HepG2 (cell line): Measurements from ENCODE around the gene FOXA1. TPM values are rescaled to one million over a fixed set of nuclear protein-coding genes. Genes with fewer than 3 reads are reported as not detected.
A peak's percentile ranks its signal among the peaks of the same experiment; 100 is the strongest.

ENCODE experiments used
- CBX1 ChIP-seq: IDR thresholded peaks from one replicate; pipeline ENCODE4 v1.6.1; 2016; ENCODE audit warnings: antibody characterized with exemption, low read depth
- EED ChIP-seq: sonication (generic); formaldehyde crosslinking; IDR thresholded peaks from 2 replicates; pipeline ENCODE4 v1.5.0; 2020; ENCODE audit warnings: mild to moderate bottlenecking, missing genetic modification reagents
- GZF1 ChIP-seq: sonication (generic); formaldehyde crosslinking; IDR thresholded peaks from 2 replicates; pipeline ENCODE4 v1.5.1; 2020; ENCODE audit warnings: mild to moderate bottlenecking, missing genetic modification reagents
- MAFK ChIP-seq, 2 experiments: IDR thresholded peaks in 1 of 2; conservative IDR thresholded peaks in 1 of 2; 2 replicates each; pipeline ENCODE4 v1.6.1; 2011; ENCODE audit warnings: improper control_type of control experiment in 2 of 2, low read length in 2 of 2
- MTF1 ChIP-seq: sonication (generic); formaldehyde crosslinking; IDR thresholded peaks from 2 replicates; pipeline ENCODE4 v1.5.0; 2020; ENCODE audit warnings: missing genetic modification reagents
- PTBP1 ChIP-seq: fragments of 200-400 bp; formaldehyde crosslinking; IDR thresholded peaks from 2 replicates; pipeline ENCODE4 v1.6.1; 2018; ENCODE audit warnings: low read length, low read depth; ENCODE audit not compliant: poor library complexity, severe bottlenecking
- RELA ChIP-seq: sonication (generic); formaldehyde crosslinking; IDR thresholded peaks from 2 replicates; pipeline ENCODE4 v1.4.0; 2020; ENCODE audit warnings: missing genetic modification reagents
- SNRNP70 ChIP-seq: fragments of 200-400 bp; formaldehyde crosslinking; IDR thresholded peaks from 2 replicates; pipeline ENCODE4 v1.6.1; 2017; ENCODE audit warnings: mild to moderate bottlenecking, low read depth, low read length, moderate library complexity
- SP5 ChIP-seq: IDR thresholded peaks from 2 replicates; pipeline ENCODE4 v1.6.1; 2016; ENCODE audit warnings: low read depth, borderline replicate concordance
- TBP ChIP-seq: sonication (generic); formaldehyde crosslinking; IDR thresholded peaks from 2 replicates; pipeline ENCODE4 v1.5.0; 2020; ENCODE audit warnings: missing genetic modification reagents
- TBX3 ChIP-seq: fragments of 450-650 bp; IDR thresholded peaks from 2 replicates; pipeline ENCODE4 v1.6.1; 2017; ENCODE audit warnings: antibody characterized with exemption, mild to moderate bottlenecking, inconsistent platforms, borderline replicate concordance
- ZNF225 ChIP-seq: sonication (generic); formaldehyde crosslinking; IDR thresholded peaks from 2 replicates; pipeline ENCODE4 v1.4.0; 2020; ENCODE audit warnings: mild to moderate bottlenecking, missing genetic modification reagents
- ZNF232 ChIP-seq: sonication (generic); formaldehyde crosslinking; IDR thresholded peaks from 2 replicates; pipeline ENCODE4 v1.4.0; 2020; ENCODE audit warnings: missing genetic modification reagents, borderline replicate concordance
- ZNF567 ChIP-seq: sonication (generic); formaldehyde crosslinking; IDR thresholded peaks from 2 replicates; pipeline ENCODE4 v1.8.1; 2023; ENCODE audit warnings: mild to moderate bottlenecking, missing genetic modification reagents, borderline replicate concordance
- ZNF674 ChIP-seq: sonication (generic); formaldehyde crosslinking; IDR thresholded peaks from 2 replicates; pipeline ENCODE4 v1.5.0; 2020; ENCODE audit warnings: low read depth, mild to moderate bottlenecking, missing genetic modification reagents
- ZNF782 ChIP-seq: sonication (generic); formaldehyde crosslinking; IDR thresholded peaks from 2 replicates; pipeline ENCODE4 v1.4.0; 2020; ENCODE audit warnings: missing genetic modification reagents, mild to moderate bottlenecking, borderline replicate concordance
- polyA plus RNA-seq, 8 experiments: library from polyadenylated mRNA; depleted of rRNA in 3 of 8; stranded (reverse) in 7 of 8; unstranded in 1 of 8; fragments of >200 nt; fragmentation: Illumina TruSeq in 4 of 8; extraction: Trizol in 4 of 8; gene quantifications; 2 replicates each; pipeline versions ENCODE4 v1.2.1 to v1.2.3, GENCODE V29; 2011 to 2016; ENCODE audit warnings: low read depth in 4 of 8, missing spikeins in 1 of 8, mixed read lengths in 1 of 8; ENCODE audit not compliant: insufficient read depth in 1 of 8
- total RNA-seq, 5 experiments: library from RNA; depleted of rRNA; stranded (reverse); fragments of >200 nt; fragmentation: Illumina TruSeq; extraction: Trizol; gene quantifications; 2 replicates each; pipeline ENCODE4 v1.2.3, GENCODE V29; 2016; ENCODE audit warnings: low read depth in 1 of 5
- TF ChIP-seq, protein P1 (sequence below): sonication (generic); formaldehyde crosslinking; IDR thresholded peaks from 2 replicates; pipeline ENCODE4 v1.5.1; 2020; ENCODE audit warnings: missing genetic modification reagents, mild to moderate bottlenecking, borderline replicate concordance
- TF ChIP-seq, protein P2 (sequence below): IDR thresholded peaks from 2 replicates; pipeline ENCODE4 v1.6.1; 2012; ENCODE audit warnings: low read length, improper control_type of control experiment
- TF ChIP-seq, protein P3 (sequence below): sonication (generic); formaldehyde crosslinking; IDR thresholded peaks from 2 replicates; pipeline ENCODE4 v1.4.0; 2020; ENCODE audit warnings: missing genetic modification reagents
- TF ChIP-seq, protein P4 (sequence below): sonication (generic); formaldehyde crosslinking; IDR thresholded peaks from 2 replicates; pipeline ENCODE4 v1.5.0; 2020; ENCODE audit warnings: missing genetic modification reagents

Gene FOXA1
- total and polyA plus RNA-seq, 2 of the 13 experiments (the other 11 are each of a cell fraction or from before 2014, with no cell fraction given), result 43.4 to 58.6 TPM

DNA sequence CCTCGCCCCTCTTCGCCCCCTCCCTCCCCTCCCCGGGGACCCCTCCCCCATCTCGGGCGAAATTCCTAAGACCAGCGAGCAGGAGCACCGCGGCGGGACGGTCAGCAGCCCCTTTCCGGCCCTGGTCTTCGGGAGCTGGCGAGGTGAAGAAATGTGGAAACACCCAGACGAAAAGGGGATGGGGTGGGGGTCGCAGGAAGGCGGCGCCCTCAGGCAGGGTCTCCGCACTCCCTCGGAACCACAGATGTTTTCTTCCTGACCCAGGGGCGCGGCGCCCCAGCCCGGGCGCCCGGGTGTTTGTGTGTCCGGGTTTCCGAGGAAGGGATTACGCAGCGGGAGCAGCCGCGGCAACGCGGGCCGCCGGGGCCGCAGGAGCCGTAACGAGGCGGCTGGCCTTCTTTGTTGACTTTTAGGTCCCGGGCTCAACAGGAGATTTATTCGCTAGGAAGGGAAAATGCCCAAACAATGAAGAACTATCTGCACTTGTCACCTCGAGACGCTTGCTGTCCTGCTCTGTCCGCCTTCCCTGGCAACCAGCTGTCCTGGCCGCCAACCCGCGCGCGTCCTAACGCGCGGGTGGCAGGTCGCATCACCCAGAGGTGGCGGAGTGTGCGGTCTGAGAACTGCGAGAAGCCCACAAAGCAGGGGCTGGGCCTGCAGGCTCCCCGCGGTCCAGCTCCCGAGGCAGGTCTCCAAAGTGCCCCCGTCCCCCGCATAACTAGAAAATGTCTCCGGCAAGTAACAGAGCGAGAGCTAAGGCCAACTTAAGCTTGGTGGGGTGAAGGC lies 7.0 kb downstream of the FOXA1 start (continued):
- TF ChIP-seq ZNF225 (peak; percentile 77; the same call in 1 of the 2 replicates), CBX1 (no peak), SNRNP70 (no peak), ZNF782 (CRISPR knock-in tag) (no peak), ZNF232 (CRISPR knock-in tag) (peak; percentile 87; the same call in 1 of the 2 replicates), RELA (peak; percentile 46; the same call in 1 of the 2 replicates), GZF1 (CRISPR knock-in tag) (peak; percentile 85; the same call in 1 of the 2 replicates), MAFK (conservative IDR thresholded peaks at IDR 0.05 in 1 of 2, IDR thresholded peaks at IDR 0.05 in 1 of 2; ENCODE audit: low read length in 2 of 2) (no peak), PTBP1 (peak; percentile 70), TBP (no peak), SP5 (no peak), ZNF567 (0 out of 2 replicates have a peak, but pooled peaks have one; percentile 23), TBX3 (0 out of 2 replicates have a peak, but pooled peaks have one; percentile 32), MTF1 (CRISPR knock-in tag) (peak; percentile 23), ZNF674 (CRISPR knock-in tag) (0 out of 2 replicates have a peak, but pooled peaks have one; percentile 79), EED (CRISPR knock-in tag) (peak; percentile 74; the same call in 1 of the 2 replicates)
- TF ChIP-seq, protein P1, sequence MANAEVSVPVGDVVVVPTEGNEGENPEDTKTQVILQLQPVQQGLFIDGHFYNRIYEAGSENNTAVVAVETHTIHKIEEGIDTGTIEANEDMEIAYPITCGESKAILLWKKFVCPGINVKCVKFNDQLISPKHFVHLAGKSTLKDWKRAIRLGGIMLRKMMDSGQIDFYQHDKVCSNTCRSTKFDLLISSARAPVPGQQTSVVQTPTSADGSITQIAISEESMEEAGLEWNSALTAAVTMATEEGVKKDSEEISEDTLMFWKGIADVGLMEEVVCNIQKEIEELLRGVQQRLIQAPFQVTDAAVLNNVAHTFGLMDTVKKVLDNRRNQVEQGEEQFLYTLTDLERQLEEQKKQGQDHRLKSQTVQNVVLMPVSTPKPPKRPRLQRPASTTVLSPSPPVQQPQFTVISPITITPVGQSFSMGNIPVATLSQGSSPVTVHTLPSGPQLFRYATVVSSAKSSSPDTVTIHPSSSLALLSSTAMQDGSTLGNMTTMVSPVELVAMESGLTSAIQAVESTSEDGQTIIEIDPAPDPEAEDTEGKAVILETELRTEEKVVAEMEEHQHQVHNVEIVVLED (CRISPR knock-in tag), result peak; percentile 53
- TF ChIP-seq, protein P2, sequence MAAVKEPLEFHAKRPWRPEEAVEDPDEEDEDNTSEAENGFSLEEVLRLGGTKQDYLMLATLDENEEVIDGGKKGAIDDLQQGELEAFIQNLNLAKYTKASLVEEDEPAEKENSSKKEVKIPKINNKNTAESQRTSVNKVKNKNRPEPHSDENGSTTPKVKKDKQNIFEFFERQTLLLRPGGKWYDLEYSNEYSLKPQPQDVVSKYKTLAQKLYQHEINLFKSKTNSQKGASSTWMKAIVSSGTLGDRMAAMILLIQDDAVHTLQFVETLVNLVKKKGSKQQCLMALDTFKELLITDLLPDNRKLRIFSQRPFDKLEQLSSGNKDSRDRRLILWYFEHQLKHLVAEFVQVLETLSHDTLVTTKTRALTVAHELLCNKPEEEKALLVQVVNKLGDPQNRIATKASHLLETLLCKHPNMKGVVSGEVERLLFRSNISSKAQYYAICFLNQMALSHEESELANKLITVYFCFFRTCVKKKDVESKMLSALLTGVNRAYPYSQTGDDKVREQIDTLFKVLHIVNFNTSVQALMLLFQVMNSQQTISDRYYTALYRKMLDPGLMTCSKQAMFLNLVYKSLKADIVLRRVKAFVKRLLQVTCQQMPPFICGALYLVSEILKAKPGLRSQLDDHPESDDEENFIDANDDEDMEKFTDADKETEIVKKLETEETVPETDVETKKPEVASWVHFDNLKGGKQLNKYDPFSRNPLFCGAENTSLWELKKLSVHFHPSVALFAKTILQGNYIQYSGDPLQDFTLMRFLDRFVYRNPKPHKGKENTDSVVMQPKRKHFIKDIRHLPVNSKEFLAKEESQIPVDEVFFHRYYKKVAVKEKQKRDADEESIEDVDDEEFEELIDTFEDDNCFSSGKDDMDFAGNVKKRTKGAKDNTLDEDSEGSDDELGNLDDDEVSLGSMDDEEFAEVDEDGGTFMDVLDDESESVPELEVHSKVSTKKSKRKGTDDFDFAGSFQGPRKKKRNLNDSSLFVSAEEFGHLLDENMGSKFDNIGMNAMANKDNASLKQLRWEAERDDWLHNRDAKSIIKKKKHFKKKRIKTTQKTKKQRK, result no peak
- TF ChIP-seq, protein P3, sequence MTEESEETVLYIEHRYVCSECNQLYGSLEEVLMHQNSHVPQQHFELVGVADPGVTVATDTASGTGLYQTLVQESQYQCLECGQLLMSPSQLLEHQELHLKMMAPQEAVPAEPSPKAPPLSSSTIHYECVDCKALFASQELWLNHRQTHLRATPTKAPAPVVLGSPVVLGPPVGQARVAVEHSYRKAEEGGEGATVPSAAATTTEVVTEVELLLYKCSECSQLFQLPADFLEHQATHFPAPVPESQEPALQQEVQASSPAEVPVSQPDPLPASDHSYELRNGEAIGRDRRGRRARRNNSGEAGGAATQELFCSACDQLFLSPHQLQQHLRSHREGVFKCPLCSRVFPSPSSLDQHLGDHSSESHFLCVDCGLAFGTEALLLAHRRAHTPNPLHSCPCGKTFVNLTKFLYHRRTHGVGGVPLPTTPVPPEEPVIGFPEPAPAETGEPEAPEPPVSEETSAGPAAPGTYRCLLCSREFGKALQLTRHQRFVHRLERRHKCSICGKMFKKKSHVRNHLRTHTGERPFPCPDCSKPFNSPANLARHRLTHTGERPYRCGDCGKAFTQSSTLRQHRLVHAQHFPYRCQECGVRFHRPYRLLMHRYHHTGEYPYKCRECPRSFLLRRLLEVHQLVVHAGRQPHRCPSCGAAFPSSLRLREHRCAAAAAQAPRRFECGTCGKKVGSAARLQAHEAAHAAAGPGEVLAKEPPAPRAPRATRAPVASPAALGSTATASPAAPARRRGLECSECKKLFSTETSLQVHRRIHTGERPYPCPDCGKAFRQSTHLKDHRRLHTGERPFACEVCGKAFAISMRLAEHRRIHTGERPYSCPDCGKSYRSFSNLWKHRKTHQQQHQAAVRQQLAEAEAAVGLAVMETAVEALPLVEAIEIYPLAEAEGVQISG (CRISPR knock-in tag), result peak; percentile 67
- TF ChIP-seq, protein P4, sequence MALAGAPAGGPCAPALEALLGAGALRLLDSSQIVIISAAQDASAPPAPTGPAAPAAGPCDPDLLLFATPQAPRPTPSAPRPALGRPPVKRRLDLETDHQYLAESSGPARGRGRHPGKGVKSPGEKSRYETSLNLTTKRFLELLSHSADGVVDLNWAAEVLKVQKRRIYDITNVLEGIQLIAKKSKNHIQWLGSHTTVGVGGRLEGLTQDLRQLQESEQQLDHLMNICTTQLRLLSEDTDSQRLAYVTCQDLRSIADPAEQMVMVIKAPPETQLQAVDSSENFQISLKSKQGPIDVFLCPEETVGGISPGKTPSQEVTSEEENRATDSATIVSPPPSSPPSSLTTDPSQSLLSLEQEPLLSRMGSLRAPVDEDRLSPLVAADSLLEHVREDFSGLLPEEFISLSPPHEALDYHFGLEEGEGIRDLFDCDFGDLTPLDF (CRISPR knock-in tag), result peak; percentile 82; the same call in 1 of the 2 replicates
